KMS-11 (cell line): ENCODE results near the gene CEACAM18.

ENCODE experiments used
- H2AFZ ChIP-seq: fragments of 200-600 bp; sonication (generic); 2 replicates; pipeline ENCODE4 v1.6.1; 2016; ENCODE audit warnings: antibody characterized with exemption, mixed run types, low read depth
- H3K27ac ChIP-seq: fragments of 200-600 bp; sonication (generic); 2 replicates; pipeline ENCODE4 v1.6.1; 2016; ENCODE audit warnings: mild to moderate bottlenecking, mixed run types
- H3K27me3 ChIP-seq: fragments of 200-600 bp; sonication (generic); 2 replicates; pipeline ENCODE4 v1.6.1; 2017; ENCODE audit warnings: mild to moderate bottlenecking, low read depth, mixed run types, moderate library complexity; ENCODE audit not compliant: insufficient read depth
- H3K36me3 ChIP-seq: fragments of 200-600 bp; sonication (generic); 2 replicates; pipeline ENCODE4 v1.6.1; 2017; ENCODE audit warnings: mild to moderate bottlenecking, mixed run types; ENCODE audit not compliant: insufficient read depth
- H3K4me1 ChIP-seq: fragments of 200-600 bp; sonication (generic); 2 replicates; pipeline ENCODE4 v1.6.1; 2016; ENCODE audit warnings: mild to moderate bottlenecking, low read depth, mixed run types; ENCODE audit not compliant: poor library complexity, severe bottlenecking
- H3K4me2 ChIP-seq: fragments of 200-600 bp; sonication (generic); 2 replicates; pipeline ENCODE4 v1.7.0; 2016; ENCODE audit warnings: mild to moderate bottlenecking, mixed run types
- H3K4me3 ChIP-seq: fragments of 200-600 bp; sonication (generic); IDR thresholded peaks from 2 replicates; pipeline ENCODE4 v1.6.1; 2017; ENCODE audit warnings: low read depth, low read length, mixed read lengths; ENCODE audit not compliant: insufficient read depth
- H3K79me2 ChIP-seq: fragments of 200-600 bp; sonication (generic); 2 replicates; pipeline ENCODE4 v1.6.1; 2016; ENCODE audit warnings: low read depth, mixed run types; ENCODE audit not compliant: insufficient read depth
- H3K9ac ChIP-seq: fragments of 200-600 bp; sonication (generic); 2 replicates; pipeline ENCODE4 v1.6.1; 2016; ENCODE audit warnings: mild to moderate bottlenecking, mixed run types
- H4K20me1 ChIP-seq: fragments of 200-600 bp; sonication (generic); 2 replicates; pipeline ENCODE4 v1.6.1; 2016; ENCODE audit warnings: mild to moderate bottlenecking, mixed run types; ENCODE audit not compliant: insufficient read depth
- TF ChIP-seq, protein P1 (sequence below): fragments of 200-600 bp; sonication (generic); conservative IDR thresholded peaks from 2 replicates; pipeline ENCODE4 v1.6.1; 2017; ENCODE audit warnings: low read depth, mild to moderate bottlenecking, antibody characterized with exemption, low read length, moderate library complexity, mixed read lengths

Gene CEACAM18

DNA sequence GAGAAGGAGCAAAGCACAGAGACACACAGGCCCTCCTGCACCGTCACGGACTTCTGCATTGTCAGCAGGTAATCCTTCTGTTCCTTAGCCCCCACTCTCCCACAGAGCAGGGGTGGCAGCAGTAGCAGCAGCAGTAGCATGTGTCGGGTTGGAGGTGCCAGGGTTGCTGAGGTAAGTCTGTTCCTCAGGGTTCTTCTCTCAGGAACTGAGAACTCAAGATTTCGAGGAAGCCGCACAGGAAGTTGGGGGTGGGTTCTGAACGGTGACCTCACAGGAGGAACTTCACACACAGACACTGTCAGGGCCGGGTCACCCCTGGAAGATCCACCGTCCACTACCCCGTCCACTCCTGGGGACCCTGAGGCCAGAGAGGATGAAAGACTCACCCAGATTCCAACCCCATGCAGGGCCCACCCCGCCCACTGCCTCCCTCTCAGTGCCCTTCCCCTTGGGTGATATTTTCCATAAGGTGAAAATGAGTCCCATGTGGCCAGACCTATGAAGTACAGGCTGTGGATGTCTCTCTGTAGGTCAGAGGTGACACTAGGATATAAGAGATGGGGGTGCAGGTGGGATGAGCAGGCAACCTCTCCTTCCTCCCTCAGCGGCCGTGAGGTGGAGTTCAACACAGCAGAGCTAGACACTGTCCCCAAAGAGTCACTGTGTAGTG is 23.4 kb downstream of the CEACAM18 start, which contains the start of gene SIGLEC12:
TSS of gene SIGLEC12 (minus strand) at position 207 of the 670 bp plus-strand sequence. CDS start at position 140, 67 bp downstream.
- H4K20me1 ChIP-seq: no peaks in the 10 kb centered on the region
- H3K27me3 ChIP-seq: no peaks in the 10 kb centered on the region
- H3K9ac ChIP-seq: no peak within 1 kb of the TSS
- no peak within 1 kb of the TSS for H3K4me2 ChIP-seq
- no peak within 1 kb of the TSS for H3K27ac ChIP-seq
- no peaks in the 10 kb centered on the region for H3K4me1 ChIP-seq
- H2AFZ ChIP-seq: no peak within 1 kb of the TSS
- H3K79me2 ChIP-seq: no peaks in the 10 kb centered on the region
- H3K4me3 ChIP-seq: no peak within 1 kb of the TSS
- TF ChIP-seq, protein P1, sequence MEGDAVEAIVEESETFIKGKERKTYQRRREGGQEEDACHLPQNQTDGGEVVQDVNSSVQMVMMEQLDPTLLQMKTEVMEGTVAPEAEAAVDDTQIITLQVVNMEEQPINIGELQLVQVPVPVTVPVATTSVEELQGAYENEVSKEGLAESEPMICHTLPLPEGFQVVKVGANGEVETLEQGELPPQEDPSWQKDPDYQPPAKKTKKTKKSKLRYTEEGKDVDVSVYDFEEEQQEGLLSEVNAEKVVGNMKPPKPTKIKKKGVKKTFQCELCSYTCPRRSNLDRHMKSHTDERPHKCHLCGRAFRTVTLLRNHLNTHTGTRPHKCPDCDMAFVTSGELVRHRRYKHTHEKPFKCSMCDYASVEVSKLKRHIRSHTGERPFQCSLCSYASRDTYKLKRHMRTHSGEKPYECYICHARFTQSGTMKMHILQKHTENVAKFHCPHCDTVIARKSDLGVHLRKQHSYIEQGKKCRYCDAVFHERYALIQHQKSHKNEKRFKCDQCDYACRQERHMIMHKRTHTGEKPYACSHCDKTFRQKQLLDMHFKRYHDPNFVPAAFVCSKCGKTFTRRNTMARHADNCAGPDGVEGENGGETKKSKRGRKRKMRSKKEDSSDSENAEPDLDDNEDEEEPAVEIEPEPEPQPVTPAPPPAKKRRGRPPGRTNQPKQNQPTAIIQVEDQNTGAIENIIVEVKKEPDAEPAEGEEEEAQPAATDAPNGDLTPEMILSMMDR: no peak
- H3K36me3 ChIP-seq: no peaks in the 10 kb centered on the region

DNA sequence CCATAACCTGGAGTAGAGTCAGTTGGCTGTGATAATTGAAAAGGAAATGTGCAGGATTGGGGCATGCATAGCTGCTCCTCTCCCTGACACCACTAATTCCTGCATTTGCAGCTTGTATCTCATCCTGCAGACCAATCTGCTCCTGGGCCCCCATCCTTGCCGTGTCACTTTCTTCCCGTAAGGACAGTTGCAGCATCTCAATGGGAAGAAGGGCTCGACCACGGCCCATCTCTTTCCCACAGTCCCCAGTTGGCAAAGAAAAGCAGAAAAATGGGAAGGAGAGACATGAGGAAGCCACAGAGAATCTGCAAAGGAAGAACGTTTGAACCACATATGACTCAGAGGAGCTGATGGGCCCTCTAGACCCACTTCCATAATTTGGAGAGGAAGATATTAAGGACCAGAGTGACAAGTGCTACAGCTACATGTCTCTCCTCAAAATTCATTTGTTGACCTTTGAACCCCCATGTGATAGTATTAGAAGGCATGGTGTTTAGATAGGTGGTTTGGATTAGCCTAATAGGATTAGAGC is 25.0 kb downstream of the CEACAM18 start:
- Histone ChIP-seq H3K27ac (no peak overlapping the region), H3K79me2 (no peaks in the 10 kb centered on the region), H3K4me3 (no peak overlapping the region), H4K20me1 (no peaks in the 10 kb centered on the region), H3K4me1 (no peaks in the 10 kb centered on the region), H3K27me3 (no peaks in the 10 kb centered on the region), H3K4me2 (no peak overlapping the region), H3K36me3 (no peaks in the 10 kb centered on the region), H3K9ac (no peak overlapping the region), H2AFZ (no peak overlapping the region)
- TF ChIP-seq, protein P1: no peak

DNA sequence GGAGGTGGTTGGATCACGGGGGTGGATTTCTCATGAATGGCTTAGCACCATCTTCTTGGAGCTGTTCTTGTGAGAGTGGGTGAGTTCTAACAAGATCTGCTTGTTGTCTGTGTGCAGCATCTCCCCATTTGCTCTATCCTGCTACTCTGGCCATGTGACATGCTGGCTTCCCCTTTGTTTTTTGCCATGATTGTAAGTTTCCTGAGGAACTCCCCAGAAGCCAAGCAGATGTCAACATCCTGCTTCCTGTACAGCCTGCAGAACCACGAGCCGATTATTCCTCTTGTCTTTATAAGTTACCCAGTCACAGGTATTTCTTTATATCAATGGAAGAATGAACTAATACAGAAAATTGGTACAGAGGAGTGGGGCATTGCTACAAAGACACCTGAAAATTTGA is 25.6 kb downstream of the CEACAM18 start:
- no peaks in the 10 kb centered on the region for H3K27me3 ChIP-seq
- no peaks in the 10 kb centered on the region for H3K4me1 ChIP-seq
- H3K79me2 ChIP-seq: no peaks in the 10 kb centered on the region
- no peak overlapping the region for H3K4me2 ChIP-seq
- H3K36me3 ChIP-seq: no peaks in the 10 kb centered on the region
- H3K27ac ChIP-seq: no peak overlapping the region
- H3K9ac ChIP-seq: no peak overlapping the region
- H3K4me3 ChIP-seq: no peak overlapping the region
- H4K20me1 ChIP-seq: no peaks in the 10 kb centered on the region
- TF ChIP-seq, protein P1: no peak
- H2AFZ ChIP-seq: no peak overlapping the region

DNA sequence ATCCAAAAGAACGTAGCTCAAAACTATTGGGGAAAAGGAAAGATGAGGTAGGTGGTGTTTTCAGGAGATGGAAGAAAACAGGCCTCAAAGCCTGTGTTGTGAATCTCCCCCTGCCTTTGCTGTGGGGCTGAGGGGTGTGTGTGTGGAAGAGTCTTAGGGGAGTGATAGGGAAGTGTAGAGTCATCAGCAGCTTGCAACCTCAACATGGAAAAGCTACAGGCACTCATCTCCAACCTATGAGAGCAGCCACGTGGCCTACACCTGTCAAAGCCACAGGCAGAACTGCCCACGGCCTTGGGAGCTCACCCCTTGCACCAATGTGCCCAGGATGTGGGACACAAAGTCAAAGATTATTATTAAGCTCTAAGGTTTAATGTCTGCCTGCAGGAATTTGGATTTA is 27.6 kb downstream of the CEACAM18 start:
- H3K9ac ChIP-seq: no peak overlapping the region
- H4K20me1 ChIP-seq: no peaks in the 10 kb centered on the region
- no peak overlapping the region for H3K27ac ChIP-seq
- no peak overlapping the region for H3K4me3 ChIP-seq
- H3K4me2 ChIP-seq: no peak overlapping the region
- TF ChIP-seq, protein P1: no peak
- H2AFZ ChIP-seq: no peak overlapping the region
- H3K79me2 ChIP-seq: no peaks in the 10 kb centered on the region
- H3K4me1 ChIP-seq: no peaks in the 10 kb centered on the region
- no peaks in the 10 kb centered on the region for H3K27me3 ChIP-seq
- H3K36me3 ChIP-seq: no peaks in the 10 kb centered on the region
